Amniotic epithelial cell (primary cell): ENCODE measurements around the gene ZNF529.

Source experiments
- DNase-seq: peaks from one replicate; pipeline ENCODE4 v3.0.0-alpha.2; 2010; ENCODE audit warnings: low read depth

Gene ZNF529

GRCh38 chr19:36508325-36508724 lies 64.8 kb downstream of the ZNF529 start:
- no peak for DNase-seq

GRCh38 chr19:36501973-36502372 lies 71.1 kb downstream of the ZNF529 start:
- DNase-seq: no peak

DNA sequence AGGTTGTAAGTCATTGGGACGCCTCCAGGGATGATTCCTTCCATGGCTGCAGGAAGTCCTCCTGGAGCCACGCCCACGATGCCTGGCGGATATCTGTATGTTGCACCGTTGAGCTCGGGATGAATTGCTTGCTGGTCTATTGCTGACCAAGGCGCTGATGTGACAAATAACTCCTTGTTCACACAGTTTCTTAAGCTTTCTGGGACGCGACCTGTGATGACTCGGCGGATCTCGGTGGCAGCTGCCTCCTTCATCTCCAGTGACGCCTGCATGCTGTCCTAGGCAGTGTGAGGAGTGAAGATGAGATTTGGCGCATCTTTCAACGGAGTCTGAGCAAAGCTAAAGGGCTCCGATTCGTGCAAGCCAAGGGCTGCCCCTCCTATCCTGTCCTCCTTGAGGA lies 76.1 kb downstream of the ZNF529 start:
- no peak for DNase-seq
